ENCODE measurements around the gene MS4A15.

MS4A15 gene

DNA sequence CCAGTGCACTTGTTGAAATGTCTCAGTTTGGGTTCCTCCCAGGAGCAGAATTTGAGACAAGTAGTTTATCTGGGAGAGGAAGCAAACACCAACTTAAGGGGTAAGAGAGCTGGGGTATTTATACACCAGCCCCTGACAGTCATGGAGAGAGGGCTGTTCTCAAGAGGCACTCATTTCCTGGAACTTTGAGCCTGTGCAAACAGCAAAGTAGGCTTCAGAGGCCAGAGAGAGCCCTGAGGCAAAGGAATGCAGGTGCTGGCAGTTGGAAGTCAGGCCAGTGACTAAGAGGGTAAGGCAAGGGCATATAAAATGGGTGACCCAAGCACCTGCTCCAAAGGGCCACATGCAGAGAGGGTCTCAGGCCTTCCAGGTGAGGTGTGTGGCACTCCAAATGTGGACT, 16.1 kb upstream of the MS4A15 start:
- H3K4me3 ChIP-seq (ENCODE audit: low read depth, low read length) = no peak overlapping the region
- TF ChIP-seq, protein P1, sequence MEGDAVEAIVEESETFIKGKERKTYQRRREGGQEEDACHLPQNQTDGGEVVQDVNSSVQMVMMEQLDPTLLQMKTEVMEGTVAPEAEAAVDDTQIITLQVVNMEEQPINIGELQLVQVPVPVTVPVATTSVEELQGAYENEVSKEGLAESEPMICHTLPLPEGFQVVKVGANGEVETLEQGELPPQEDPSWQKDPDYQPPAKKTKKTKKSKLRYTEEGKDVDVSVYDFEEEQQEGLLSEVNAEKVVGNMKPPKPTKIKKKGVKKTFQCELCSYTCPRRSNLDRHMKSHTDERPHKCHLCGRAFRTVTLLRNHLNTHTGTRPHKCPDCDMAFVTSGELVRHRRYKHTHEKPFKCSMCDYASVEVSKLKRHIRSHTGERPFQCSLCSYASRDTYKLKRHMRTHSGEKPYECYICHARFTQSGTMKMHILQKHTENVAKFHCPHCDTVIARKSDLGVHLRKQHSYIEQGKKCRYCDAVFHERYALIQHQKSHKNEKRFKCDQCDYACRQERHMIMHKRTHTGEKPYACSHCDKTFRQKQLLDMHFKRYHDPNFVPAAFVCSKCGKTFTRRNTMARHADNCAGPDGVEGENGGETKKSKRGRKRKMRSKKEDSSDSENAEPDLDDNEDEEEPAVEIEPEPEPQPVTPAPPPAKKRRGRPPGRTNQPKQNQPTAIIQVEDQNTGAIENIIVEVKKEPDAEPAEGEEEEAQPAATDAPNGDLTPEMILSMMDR (IDR thresholded peaks at IDR 0.05; ENCODE audit: insufficient read depth, low read depth, low read length, missing control alignments) = no peak
- no peak for DNase-seq (ENCODE audit: low read depth)

DNA sequence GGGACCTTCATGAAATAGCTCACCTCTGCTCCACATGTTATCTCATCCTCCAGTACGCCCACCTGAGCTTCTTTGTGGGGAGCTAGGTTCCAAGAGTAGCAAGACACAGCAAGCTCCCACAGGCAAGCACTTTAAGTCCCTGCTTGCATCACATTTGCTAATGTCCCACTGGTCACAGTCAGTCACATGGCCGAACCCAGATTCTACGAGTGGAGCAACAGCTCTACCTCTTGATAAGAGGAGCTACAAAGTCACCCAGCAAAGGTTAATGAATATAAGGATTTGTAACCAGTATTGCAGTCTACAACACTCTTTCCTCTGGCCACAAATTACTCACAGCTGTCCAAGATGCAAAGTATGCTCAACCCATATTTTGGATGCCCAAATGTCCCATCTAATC, 15.2 kb upstream of the MS4A15 start:
- no peak for DNase-seq (ENCODE audit: low read depth)
- H3K4me3 ChIP-seq (ENCODE audit: low read depth, low read length) = no peak overlapping the region
- TF ChIP-seq, protein P1 (IDR thresholded peaks at IDR 0.05; ENCODE audit: insufficient read depth, low read depth, low read length, missing control alignments) = no peak

DNA sequence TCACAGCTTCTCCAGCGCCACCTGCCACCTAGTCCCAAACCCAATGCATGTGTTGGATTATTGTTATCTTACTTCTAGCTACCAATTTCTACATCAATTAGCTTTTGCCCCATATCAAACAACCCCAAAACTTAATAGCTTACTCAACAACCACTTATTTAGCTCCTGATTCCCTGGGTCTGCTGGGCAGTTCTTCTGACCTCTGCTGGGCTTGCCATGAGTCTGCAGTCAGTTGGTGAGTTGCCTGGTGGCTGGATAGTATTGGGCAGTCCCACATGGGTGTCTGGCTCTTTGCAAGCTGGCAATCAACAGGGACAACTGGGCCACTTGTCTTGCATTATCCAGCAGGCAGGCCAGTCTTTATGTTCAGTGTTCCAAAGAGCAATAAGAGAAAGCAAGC, 13.6 kb upstream of the MS4A15 start:
- no peak overlapping the region for H3K4me3 ChIP-seq (ENCODE audit: low read depth, low read length)
- TF ChIP-seq, protein P1 (IDR thresholded peaks at IDR 0.05; ENCODE audit: insufficient read depth, low read depth, low read length, missing control alignments) = no peak
- DNase-seq (ENCODE audit: low read depth) = no peak

DNA sequence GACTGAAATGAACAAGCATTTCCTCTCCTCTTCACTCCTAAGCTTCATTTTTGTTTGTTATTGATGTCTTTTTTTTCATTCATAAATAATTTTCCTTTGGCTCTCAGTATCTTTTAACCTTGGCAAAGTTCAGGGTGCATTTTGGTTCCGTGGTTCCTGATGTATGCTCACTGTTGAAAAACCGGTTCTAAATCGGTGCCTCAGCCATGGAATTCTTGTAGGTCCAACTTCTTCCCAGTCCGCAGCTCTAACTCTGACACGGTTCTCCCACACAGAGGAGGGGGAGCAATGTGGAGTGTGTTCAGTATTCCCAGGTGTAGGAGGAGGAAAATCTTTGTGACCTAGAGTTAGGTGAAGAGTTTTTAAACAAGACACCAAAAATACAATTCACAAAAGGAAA, 12.6 kb upstream of the MS4A15 start:
- H3K4me3 ChIP-seq (ENCODE audit: low read depth, low read length) = no peak overlapping the region
- TF ChIP-seq, protein P1 (IDR thresholded peaks at IDR 0.05; ENCODE audit: insufficient read depth, low read depth, low read length, missing control alignments) = no peak
- no peak for DNase-seq (ENCODE audit: low read depth)

DNA sequence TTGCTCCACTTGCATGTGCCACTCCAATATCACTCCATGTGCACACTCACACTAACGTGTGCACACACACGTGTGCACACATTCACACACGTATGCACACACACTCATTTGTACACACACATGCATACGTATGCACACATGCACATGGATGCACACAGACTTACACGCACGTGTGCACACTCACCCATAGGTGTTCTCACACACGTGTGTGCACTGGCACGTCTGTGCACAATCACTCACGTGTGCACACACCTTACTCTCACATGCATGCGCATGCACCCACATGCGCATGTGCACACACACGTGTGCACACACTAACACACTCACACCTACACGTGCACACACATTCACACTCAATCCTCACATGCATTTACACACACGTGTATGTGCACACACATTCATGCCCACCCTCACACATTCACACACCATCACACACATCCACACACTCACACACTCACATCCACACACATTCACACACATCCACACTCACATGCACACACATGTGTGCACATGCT, 9.3 kb upstream of the MS4A15 start:
- H3K4me3 ChIP-seq (ENCODE audit: low read depth, low read length) = no peak overlapping the region
- TF ChIP-seq, protein P1 (IDR thresholded peaks at IDR 0.05; ENCODE audit: insufficient read depth, low read depth, low read length, missing control alignments) = no peak
- DNase-seq (ENCODE audit: low read depth) = no peak

DNA sequence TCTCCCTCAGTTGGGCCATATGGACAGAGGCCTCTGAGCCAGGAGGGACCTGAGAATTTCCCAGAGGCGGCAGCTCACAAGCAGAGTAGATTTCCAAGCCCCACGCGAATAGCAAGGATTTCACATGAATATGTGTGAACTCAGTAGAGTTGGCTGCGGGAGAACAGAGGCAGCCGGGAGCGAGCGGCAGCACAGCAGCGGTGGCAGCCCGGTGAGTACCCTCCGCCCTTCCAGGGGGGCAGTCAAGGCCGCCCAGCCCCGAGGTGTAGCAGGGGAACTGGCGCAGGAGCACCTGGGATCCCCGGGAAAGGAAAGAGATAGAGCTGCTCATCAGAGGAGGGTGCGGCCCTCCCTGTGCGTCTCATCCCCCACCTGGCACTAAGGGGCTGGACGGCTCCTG, 8.4 kb upstream of the MS4A15 start:
- no peak overlapping the region for H3K4me3 ChIP-seq (ENCODE audit: low read depth, low read length)
- TF ChIP-seq, protein P1 (IDR thresholded peaks at IDR 0.05; ENCODE audit: insufficient read depth, low read depth, low read length, missing control alignments) = no peak
- DNase-seq (ENCODE audit: low read depth) = no peak

DNA sequence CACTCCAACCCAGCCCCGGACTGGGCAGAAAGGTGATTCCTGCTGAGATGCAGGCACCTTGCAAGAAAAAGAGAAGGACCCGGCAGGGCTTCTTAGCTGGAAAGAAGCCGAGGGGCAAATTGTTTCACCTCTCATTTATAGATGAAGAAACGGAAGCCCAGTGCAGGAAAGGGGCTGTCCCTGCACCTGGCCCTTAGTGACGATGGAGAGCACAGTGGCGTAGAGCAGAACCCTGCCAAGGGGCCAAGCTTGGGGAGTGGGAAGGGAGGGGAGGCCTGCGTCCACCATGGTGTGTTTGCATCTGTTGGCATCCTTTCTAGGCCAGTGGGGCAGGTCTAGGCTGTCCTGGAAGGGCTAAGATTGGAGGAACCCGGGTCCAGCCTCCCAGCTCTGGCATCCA, 7.8 kb upstream of the MS4A15 start:
- TF ChIP-seq, protein P1 (IDR thresholded peaks at IDR 0.05; ENCODE audit: insufficient read depth, low read depth, low read length, missing control alignments) = no peak
- no peak overlapping the region for H3K4me3 ChIP-seq (ENCODE audit: low read depth, low read length)
- DNase-seq (ENCODE audit: low read depth) = no peak

Measured in GM12865 (cell line).